ENCODE measurements around the gene GOLGA1. TPM values are rescaled to one million over a fixed set of nuclear protein-coding genes. Genes with fewer than 3 reads are reported as not detected.

Gene GOLGA1
- total and polyA plus RNA-seq, 2 of the 13 experiments (the other 11 are each of a cell fraction or from before 2014, with no cell fraction given) = 12.7 to 15.9 TPM

DNA sequence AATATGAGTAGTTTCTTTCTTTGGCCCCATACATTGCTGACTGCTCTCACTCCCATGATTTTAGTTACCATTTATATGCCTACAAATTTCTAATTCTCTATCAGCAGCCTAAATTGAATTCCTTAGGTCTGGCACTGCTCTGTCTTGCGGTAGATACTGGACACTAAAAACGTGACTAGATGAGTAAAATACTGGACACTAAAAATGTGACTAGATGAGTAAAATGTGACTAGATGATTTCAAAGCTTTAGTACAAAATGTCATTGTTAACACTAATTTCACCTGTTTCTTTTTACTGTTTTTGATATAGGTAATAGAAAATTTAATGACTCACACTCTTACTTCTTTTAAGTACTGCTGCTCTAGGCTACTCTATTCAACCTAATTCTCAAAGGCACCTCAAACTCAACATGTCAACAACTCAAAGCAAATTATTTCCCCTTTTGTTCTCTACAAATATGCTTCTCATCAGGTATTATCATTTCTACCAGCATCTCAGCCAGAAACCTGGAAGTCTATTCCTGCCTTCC is 31.4 kb upstream of the GOLGA1 start:
- intact Hi-C loops (cut with micrococcal nuclease; ENCODE audit: unreplicated experiment) = no loop called here
- Histone ChIP-seq H3K79me2 (ENCODE audit: insufficient read depth, low read length) (no peaks in the 10 kb centered on the region), H3K4me2 (ENCODE audit: low read depth, low read length) (no peak overlapping the region), H3K9ac (ENCODE audit: insufficient read depth, low read depth, low read length) (no peak overlapping the region), H3K4me3 (replicated peaks in 1 of 3; ENCODE audit: insufficient read depth in 1 of 3, low read depth in 2 of 3, low read length in 3 of 3) (no peak overlapping the region), H3K27ac (ENCODE audit: extremely low read length, insufficient read depth, low read length) (no peak overlapping the region), H3K27me3 (ENCODE audit: control insufficient read depth in 1 of 2, insufficient read depth in 2 of 2, low read length in 2 of 2) (no peaks in the 10 kb centered on the region), H4K20me1 (ENCODE audit: insufficient read depth, low read length) (no peaks in the 10 kb centered on the region), H2AFZ (ENCODE audit: low read length) (no peak overlapping the region), H3K9me3 (ENCODE audit: low read length) (no peaks in the 10 kb centered on the region), H3K36me3 (replicated peaks in 1 of 2; ENCODE audit: control insufficient read depth in 1 of 2, insufficient read depth in 2 of 2, low read length in 2 of 2) (peaks cover 8 to 19% of the 10 kb centered on the region in 2 experiments; a peak in 4 of 5 replicates), H3K4me1 (ENCODE audit: insufficient read depth, low read length) (no peaks in the 10 kb centered on the region)
- in situ Hi-C loops (cut with HindIII; ENCODE audit: extremely low pct_ligation_motif_present, low pct_unique_long_range_greater_than_20kb) = no loop called here
- FAIRE-seq (no peak), ATAC-seq (no peak), DNase-seq (ENCODE audit: low spot score) (no peak)
- ChIA-PET POLR2A (no interaction called here), CTCF (ENCODE audit: low intra/inter-chr PET ratio, low total read pairs) (no interaction called here)
- BruUV-seq (replicated peaks) = no TSS peak
- TF ChIP-seq SMAD1 (CRISPR knock-in tag; IDR thresholded peaks at IDR 0.05; ENCODE audit: borderline replicate concordance, low read depth) (no peak), PAWR (CRISPR knock-in tag; IDR thresholded peaks at IDR 0.05; ENCODE audit: borderline replicate concordance) (no peak), PRMT3 (CRISPR knock-in tag; IDR thresholded peaks at IDR 0.05; ENCODE audit: borderline replicate concordance, low read depth) (no peak), JUN (CRISPR knock-in tag; IDR thresholded peaks at IDR 0.05) (no peak), ZNF556 (CRISPR knock-in tag; IDR thresholded peaks at IDR 0.05; ENCODE audit: borderline replicate concordance) (no peak), YEATS2 (CRISPR knock-in tag; IDR thresholded peaks at IDR 0.05; ENCODE audit: borderline replicate concordance) (no peak), ETV5 (CRISPR knock-in tag; IDR thresholded peaks at IDR 0.05; ENCODE audit: borderline replicate concordance) (no peak)
- TF ChIP-seq, protein P1, sequence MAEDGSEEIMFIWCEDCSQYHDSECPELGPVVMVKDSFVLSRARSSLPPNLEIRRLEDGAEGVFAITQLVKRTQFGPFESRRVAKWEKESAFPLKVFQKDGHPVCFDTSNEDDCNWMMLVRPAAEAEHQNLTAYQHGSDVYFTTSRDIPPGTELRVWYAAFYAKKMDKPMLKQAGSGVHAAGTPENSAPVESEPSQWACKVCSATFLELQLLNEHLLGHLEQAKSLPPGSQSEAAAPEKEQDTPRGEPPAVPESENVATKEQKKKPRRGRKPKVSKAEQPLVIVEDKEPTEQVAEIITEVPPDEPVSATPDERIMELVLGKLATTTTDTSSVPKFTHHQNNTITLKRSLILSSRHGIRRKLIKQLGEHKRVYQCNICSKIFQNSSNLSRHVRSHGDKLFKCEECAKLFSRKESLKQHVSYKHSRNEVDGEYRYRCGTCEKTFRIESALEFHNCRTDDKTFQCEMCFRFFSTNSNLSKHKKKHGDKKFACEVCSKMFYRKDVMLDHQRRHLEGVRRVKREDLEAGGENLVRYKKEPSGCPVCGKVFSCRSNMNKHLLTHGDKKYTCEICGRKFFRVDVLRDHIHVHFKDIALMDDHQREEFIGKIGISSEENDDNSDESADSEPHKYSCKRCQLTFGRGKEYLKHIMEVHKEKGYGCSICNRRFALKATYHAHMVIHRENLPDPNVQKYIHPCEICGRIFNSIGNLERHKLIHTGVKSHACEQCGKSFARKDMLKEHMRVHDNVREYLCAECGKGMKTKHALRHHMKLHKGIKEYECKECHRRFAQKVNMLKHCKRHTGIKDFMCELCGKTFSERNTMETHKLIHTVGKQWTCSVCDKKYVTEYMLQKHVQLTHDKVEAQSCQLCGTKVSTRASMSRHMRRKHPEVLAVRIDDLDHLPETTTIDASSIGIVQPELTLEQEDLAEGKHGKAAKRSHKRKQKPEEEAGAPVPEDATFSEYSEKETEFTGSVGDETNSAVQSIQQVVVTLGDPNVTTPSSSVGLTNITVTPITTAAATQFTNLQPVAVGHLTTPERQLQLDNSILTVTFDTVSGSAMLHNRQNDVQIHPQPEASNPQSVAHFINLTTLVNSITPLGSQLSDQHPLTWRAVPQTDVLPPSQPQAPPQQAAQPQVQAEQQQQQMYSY (CRISPR knock-in tag; IDR thresholded peaks at IDR 0.05) = no peak
- WGBS (ENCODE audit: low lambda C conversion rate) = 98% methylated on average over 2 of the region's 2 CpGs

All from HepG2 (cell line).